Lung (tissue), 12 donors: ENCODE data around the gene C2orf49. TPM values are rescaled to one million over a fixed set of nuclear protein-coding genes. Genes with fewer than 3 reads are reported as not detected.

ENCODE experiments used
- ATAC-seq: fragments of 200-7000 bp; cut with Tn5 transposase; one replicate; pipeline ENCODE4 v1.9.1; 2020; ENCODE audit warnings: moderate number of reproducible peaks; ENCODE audit not compliant: insufficient read depth, low FRiP score
- DNase-seq, 3 donors: peaks; one replicate each; pipeline ENCODE4 v3.0.0-alpha.2; 2013 to 2017
- H3K27ac ChIP-seq, 2 donors: one replicate each; pipeline ENCODE4 v1.5.1; 2013; ENCODE audit warnings: mild to moderate bottlenecking in 2 of 2, moderate library complexity in 2 of 2, control low read depth in 1 of 2, inconsistent platforms in 1 of 2, low read depth in 1 of 2, low read length in 1 of 2
- H3K27me3 ChIP-seq, 3 donors: one replicate each; pipeline ENCODE4 v1.5.1; 2013; ENCODE audit warnings: low read length in 2 of 3; ENCODE audit not compliant: control insufficient read depth in 3 of 3, insufficient read depth in 3 of 3
- H3K36me3 ChIP-seq, 4 donors: one replicate each; pipeline ENCODE4 v1.5.1; 2013; ENCODE audit warnings: low read length in 4 of 4, mild to moderate bottlenecking in 1 of 4, moderate library complexity in 1 of 4; ENCODE audit not compliant: control insufficient read depth in 4 of 4, insufficient read depth in 4 of 4
- H3K4me1 ChIP-seq, 5 donors: one replicate each; pipeline ENCODE4 v1.5.1; 2013; ENCODE audit warnings: low read length in 5 of 5, mild to moderate bottlenecking in 2 of 5, moderate library complexity in 1 of 5; ENCODE audit not compliant: control insufficient read depth in 5 of 5, insufficient read depth in 5 of 5
- H3K4me3 ChIP-seq: one replicate; pipeline ENCODE4 v1.5.1; 2013; ENCODE audit warnings: mild to moderate bottlenecking, control low read depth, moderate library complexity
- H3K9ac ChIP-seq, 2 donors: one replicate each; pipeline ENCODE4 v1.5.1; 2013; ENCODE audit warnings: low read length in 2 of 2, control low read depth in 1 of 2; ENCODE audit not compliant: insufficient read depth in 1 of 2
- H3K9me3 ChIP-seq, 4 donors: one replicate each; pipeline ENCODE4 v1.5.1; 2013; ENCODE audit warnings: low read length in 3 of 4, mild to moderate bottlenecking in 1 of 4, moderate library complexity in 1 of 4; ENCODE audit not compliant: control insufficient read depth in 4 of 4, insufficient read depth in 3 of 4
- CTCF ChIP-seq: IDR thresholded peaks from 2 replicates; pipeline ENCODE4 v1.5.1; 2012; ENCODE audit warnings: mild to moderate bottlenecking; ENCODE audit errors: control extremely low read depth, extremely low read depth
- WGBS, 2 donors: extraction: QIAGEN DNeasy Blood & Tissue Kit; methylation state at CpG; one replicate each; pipeline ENCODE4 v1.1.7; 2013; 5-methylcytosine and 5-hydroxymethylcytosine counted together
- polyA plus RNA-seq, 2 donors: library from polyadenylated mRNA; stranded (reverse); fragments of 200-250 nt; gene quantifications; one replicate each; pipeline ENCODE4 v1.2.1, GENCODE V29; 2013
- total RNA-seq, 2 donors: library from RNA; depleted of rRNA in 1 of 2; stranded (reverse); fragments of >200 nt in 1 of 2; gene quantifications; one replicate each; pipeline ENCODE4 v1.2.1, GENCODE V29; 2014 to 2021
- donor health status: control.
- donor health status: control.
- donor health status: Bipolar disorder and iron deficiency.
- donor health status: healthy.
- donor health status: DM: yes; HTN: yes; CAD: no.

C2orf49 gene
- total and polyA plus RNA-seq, 4 donors: 7.6 to 18.7 (median 10.7) TPM

GRCh38 chr2:105371156-105371555 lies 33.8 kb downstream of the C2orf49 start:
- Histone ChIP-seq H3K27ac (peak overlapping the region in 1 of 2 donors; percentile 48), H3K4me1 (peaks cover 2 to 12% (median 6%) of the 10 kb centered on the region in 5 donors), H3K36me3 (peaks cover 0 to 6% (median 0%) of the 10 kb centered on the region in 4 donors), H3K9me3 (no peaks in the 10 kb centered on the region), H3K27me3 (no peaks in the 10 kb centered on the region), H3K9ac (no peak overlapping the region), H3K4me3 (no peak overlapping the region)
- WGBS, 2 donors: 96 to 97% methylated on average over 10 of the region's 10 CpGs
- no peak for DNase-seq
- TF ChIP-seq CTCF: no peak
- ATAC-seq: no peak

DNA sequence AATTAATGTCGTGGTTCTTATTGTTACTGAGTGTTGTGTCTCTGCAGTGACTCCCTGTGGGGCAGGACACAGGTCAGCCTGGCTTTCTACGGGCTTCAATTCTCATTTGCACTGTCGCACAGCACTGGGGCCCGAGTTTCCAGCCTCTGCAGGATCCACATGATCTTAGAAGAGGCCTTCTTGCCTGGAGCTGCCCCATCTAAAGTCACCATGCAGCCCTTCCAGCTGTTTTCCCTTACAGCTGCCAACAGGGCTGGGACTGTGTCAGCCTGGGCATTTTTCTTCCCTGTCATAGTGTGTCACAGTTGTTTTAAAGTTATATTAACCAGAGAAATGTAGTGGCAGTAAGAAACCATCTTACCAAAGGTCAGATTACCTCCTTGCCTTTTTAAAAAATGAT lies 34.5 kb downstream of the C2orf49 start:
- DNase-seq: peak; percentile 23 to 51 (median 30)
- H3K27me3 ChIP-seq: no peaks in the 10 kb centered on the region
- ATAC-seq: no peak
- H3K9me3 ChIP-seq: no peaks in the 10 kb centered on the region
- peaks cover 2 to 12% (median 6%) of the 10 kb centered on the region in 5 donors for H3K4me1 ChIP-seq
- peaks cover 0 to 6% (median 0%) of the 10 kb centered on the region in 4 donors for H3K36me3 ChIP-seq
- H3K27ac ChIP-seq: peak overlapping the region in 1 of 2 donors; percentile 48
- no peak overlapping the region for H3K9ac ChIP-seq
- TF ChIP-seq CTCF: no peak
- no peak overlapping the region for H3K4me3 ChIP-seq
- WGBS, 2 donors: 70 to 84% methylated on average over 4 of the region's 4 CpGs

GRCh38 chr2:105373344-105373781 lies 36.0 kb downstream of the C2orf49 start:
- no peaks in the 10 kb centered on the region for H3K27me3 ChIP-seq
- no peaks in the 10 kb centered on the region for H3K9me3 ChIP-seq
- no peak overlapping the region for H3K9ac ChIP-seq
- DNase-seq (peak; percentile 61 to 79 (median 65)), ATAC-seq (no peak)
- peaks cover 2 to 12% (median 7%) of the 10 kb centered on the region in 5 donors for H3K4me1 ChIP-seq
- WGBS, 2 donors: 61 to 74% methylated on average over 9 of the region's 9 CpGs
- no peaks in the 10 kb centered on the region for H3K36me3 ChIP-seq
- no peak for TF ChIP-seq CTCF
- H3K4me3 ChIP-seq: no peak overlapping the region
- peak overlapping the region in 1 of 2 donors; percentile 76 for H3K27ac ChIP-seq

- peaks cover 2 to 12% (median 7%) of the 10 kb centered on the region in 5 donors for H3K4me1 ChIP-seq
- no peak for TF ChIP-seq CTCF
- H3K9ac ChIP-seq: no peak overlapping the region
Observed at GRCh38 chr2:105373895-105374401, 36.6 kb downstream of the C2orf49 start.

More at GRCh38 chr2:105373895-105374401, 36.6 kb downstream of the C2orf49 start:
- no peaks in the 10 kb centered on the region for H3K36me3 ChIP-seq
- no peak overlapping the region for H3K4me3 ChIP-seq
- H3K9me3 ChIP-seq: no peaks in the 10 kb centered on the region
- ATAC-seq (no peak), DNase-seq (no peak)
- peak overlapping the region; percentile 26 to 76 for H3K27ac ChIP-seq
- WGBS, 2 donors: 86 to 91% methylated on average over 9 of the region's 9 CpGs
- H3K27me3 ChIP-seq: no peaks in the 10 kb centered on the region
